Measurements from ENCODE around the gene DNASE1L2.
"Not testable (repeated sequence)": the region's sequence is repeated elsewhere in the genome, so short reads cannot be mapped to it uniquely, and the experiment has no call there.

Gene DNASE1L2

GRCh38 chr16:2199095-2199494 lies 37.1 kb upstream of the DNASE1L2 start:
- no peak overlapping the region for H3K4me3 ChIP-seq (ENCODE audit: low read length, poor library complexity, severe bottlenecking)
- no peaks in the 10 kb centered on the region for H3K4me1 ChIP-seq (ENCODE audit: insufficient read depth, low read length, poor library complexity, severe bottlenecking)
- no peaks in the 10 kb centered on the region for H3K9me2 ChIP-seq (replicated peaks; ENCODE audit: low read depth, low read length)
- no peaks in the 10 kb centered on the region for H3K9me3 ChIP-seq (ENCODE audit: insufficient read depth, low read depth, low read length)
- H2AFZ ChIP-seq (ENCODE audit: low read length), result no peak overlapping the region
- no peaks in the 10 kb centered on the region for H3K36me3 ChIP-seq (ENCODE audit: insufficient read depth, low read length)
- no peaks in the 10 kb centered on the region for H4K20me1 ChIP-seq (ENCODE audit: insufficient read depth, low read length, poor library complexity, severe bottlenecking)
- H3F3A ChIP-seq (ENCODE audit: low read depth), result no peaks in the 10 kb centered on the region
- H3K4me2 ChIP-seq (ENCODE audit: low read depth, low read length, poor library complexity, severe bottlenecking), result no peak overlapping the region
- TF ChIP-seq CTCF (conservative IDR thresholded peaks at IDR 0.05; ENCODE audit: low read length), result no peak
- TF ChIP-seq EZH2phosphoT487 (IDR thresholded peaks at IDR 0.05; ENCODE audit: borderline replicate concordance), result no peak
- no peak overlapping the region for H3K9ac ChIP-seq (ENCODE audit: low read depth, low read length, poor library complexity, severe bottlenecking)
- H3K79me2 ChIP-seq (ENCODE audit: insufficient read depth, low read length), result no peaks in the 10 kb centered on the region
- H3K27me3 ChIP-seq (ENCODE audit: insufficient read depth, low read length, poor library complexity, severe bottlenecking), result no peaks in the 10 kb centered on the region

- H4K20me1 ChIP-seq (ENCODE audit: insufficient read depth, low read length, poor library complexity, severe bottlenecking), result no peaks in the 10 kb centered on the region
- TF ChIP-seq EZH2phosphoT487 (IDR thresholded peaks at IDR 0.05; ENCODE audit: borderline replicate concordance) (no peak), CTCF (conservative IDR thresholded peaks at IDR 0.05; ENCODE audit: low read length) (no peak)
- H3K27me3 ChIP-seq (ENCODE audit: insufficient read depth, low read length, poor library complexity, severe bottlenecking), result no peaks in the 10 kb centered on the region
- no peak overlapping the region for H2AFZ ChIP-seq (ENCODE audit: low read length)
- H3K4me1 ChIP-seq (ENCODE audit: insufficient read depth, low read length, poor library complexity, severe bottlenecking), result no peaks in the 10 kb centered on the region
- H3K4me3 ChIP-seq (ENCODE audit: low read length, poor library complexity, severe bottlenecking), result no peak overlapping the region
- H3K79me2 ChIP-seq (ENCODE audit: insufficient read depth, low read length), result no peaks in the 10 kb centered on the region
- H3K9ac ChIP-seq (ENCODE audit: low read depth, low read length, poor library complexity, severe bottlenecking), result no peak overlapping the region
- no peak overlapping the region for H3K4me2 ChIP-seq (ENCODE audit: low read depth, low read length, poor library complexity, severe bottlenecking)
- no peaks in the 10 kb centered on the region for H3K9me3 ChIP-seq (ENCODE audit: insufficient read depth, low read depth, low read length)
- no peaks in the 10 kb centered on the region for H3F3A ChIP-seq (ENCODE audit: low read depth)
- H3K9me2 ChIP-seq (replicated peaks; ENCODE audit: low read depth, low read length), result no peaks in the 10 kb centered on the region
- H3K36me3 ChIP-seq (ENCODE audit: insufficient read depth, low read length), result no peaks in the 10 kb centered on the region
Observed at GRCh38 chr16:2199621-2200139, 36.6 kb upstream of the DNASE1L2 start.

GRCh38 chr16:2200313-2200712 lies 35.9 kb upstream of the DNASE1L2 start:
- H3K4me2 ChIP-seq (ENCODE audit: low read depth, low read length, poor library complexity, severe bottlenecking), result no peak overlapping the region
- H3K9me2 ChIP-seq (replicated peaks; ENCODE audit: low read depth, low read length), result no peaks in the 10 kb centered on the region
- H3K36me3 ChIP-seq (ENCODE audit: insufficient read depth, low read length), result no peaks in the 10 kb centered on the region
- H3K27me3 ChIP-seq (ENCODE audit: insufficient read depth, low read length, poor library complexity, severe bottlenecking), result no peaks in the 10 kb centered on the region
- no peaks in the 10 kb centered on the region for H3F3A ChIP-seq (ENCODE audit: low read depth)
- H3K9ac ChIP-seq (ENCODE audit: low read depth, low read length, poor library complexity, severe bottlenecking), result no peak overlapping the region
- no peak overlapping the region for H2AFZ ChIP-seq (ENCODE audit: low read length)
- no peaks in the 10 kb centered on the region for H4K20me1 ChIP-seq (ENCODE audit: insufficient read depth, low read length, poor library complexity, severe bottlenecking)
- no peak for TF ChIP-seq CTCF (conservative IDR thresholded peaks at IDR 0.05; ENCODE audit: low read length)
- no peak overlapping the region for H3K4me3 ChIP-seq (ENCODE audit: low read length, poor library complexity, severe bottlenecking)
- H3K79me2 ChIP-seq (ENCODE audit: insufficient read depth, low read length), result no peaks in the 10 kb centered on the region
- H3K9me3 ChIP-seq (ENCODE audit: insufficient read depth, low read depth, low read length), result no peaks in the 10 kb centered on the region
- H3K4me1 ChIP-seq (ENCODE audit: insufficient read depth, low read length, poor library complexity, severe bottlenecking), result no peaks in the 10 kb centered on the region

- H4K20me1 ChIP-seq (ENCODE audit: insufficient read depth, low read length, poor library complexity, severe bottlenecking); H3K36me3 ChIP-seq (ENCODE audit: insufficient read depth, low read length); H3F3A ChIP-seq (ENCODE audit: low read depth); H3K9me3 ChIP-seq (ENCODE audit: insufficient read depth, low read depth, low read length); H3K4me1 ChIP-seq (ENCODE audit: insufficient read depth, low read length, poor library complexity, severe bottlenecking); H3K79me2 ChIP-seq (ENCODE audit: insufficient read depth, low read length); H3K4me2 ChIP-seq (ENCODE audit: low read depth, low read length, poor library complexity, severe bottlenecking); H3K4me3 ChIP-seq (ENCODE audit: low read length, poor library complexity, severe bottlenecking); H3K9ac ChIP-seq (ENCODE audit: low read depth, low read length, poor library complexity, severe bottlenecking); H3K9me2 ChIP-seq (replicated peaks; ENCODE audit: low read depth, low read length); H2AFZ ChIP-seq (ENCODE audit: low read length); H3K27me3 ChIP-seq (ENCODE audit: insufficient read depth, low read length, poor library complexity, severe bottlenecking): not testable (repeated sequence)
Observed at GRCh38 chr16:2203119-2203688, 33.0 kb upstream of the DNASE1L2 start.
